OCI-LY7 (cell line): ENCODE data around the gene RSAD2. TPM values are rescaled to one million over a fixed set of nuclear protein-coding genes. Genes with fewer than 3 reads are reported as not detected.

Experiments used
- BruUV-seq: library from RNA; stranded (reverse); fragments of 400-500 nt; replicated peaks from 2 replicates; lab custom pipeline; 2021; lab: Mats Ljungman, UMichigan
- CTCF ChIA-PET: fragments of 300-600 bp; sonication (Branson Sonifier 250); formaldehyde crosslinking; loops from one replicate; lab custom pipeline; 2022; ENCODE audit warnings: antibody characterized with exemption; ENCODE audit not compliant: unreplicated experiment; lab: Charles Lee
- POLR2A ChIA-PET: fragments of 300-600 bp; sonication (Branson Sonifier 250); formaldehyde crosslinking; loops from one replicate; lab custom pipeline; 2022; ENCODE audit warnings: antibody characterized with exemption; lab: Charles Lee
- DNase-seq: peaks from one replicate; pipeline ENCODE4 v3.0.0-alpha.2; 2015; ENCODE audit warnings: low spot score
- H2AFZ ChIP-seq: fragments of 200-600 bp; sonication (generic), shearing (Covaris generic); 2 replicates; pipeline ENCODE4 v1.6.1; 2014; ENCODE audit warnings: mild to moderate bottlenecking, antibody characterized with exemption, low read length, moderate library complexity
- H3K27ac ChIP-seq: fragments of 200-600 bp; sonication (generic); 2 replicates; pipeline ENCODE4 v1.5.1; 2014; ENCODE audit warnings: mixed run types, low read depth, mild to moderate bottlenecking, moderate library complexity, low read length, inconsistent platforms; ENCODE audit not compliant: poor library complexity, severe bottlenecking
- H3K36me3 ChIP-seq: fragments of 200-600 bp; sonication (generic); 2 replicates; pipeline ENCODE4 v1.6.1; 2014; ENCODE audit warnings: mild to moderate bottlenecking, antibody characterized with exemption, low read length, moderate library complexity, mixed read lengths; ENCODE audit not compliant: insufficient read depth
- H3K4me1 ChIP-seq: fragments of 200-600 bp; sonication (generic); 2 replicates; pipeline ENCODE4 v1.5.1; 2014; ENCODE audit warnings: mild to moderate bottlenecking, low read length; ENCODE audit not compliant: insufficient read depth, poor library complexity, severe bottlenecking
- H3K4me2 ChIP-seq: fragments of 200-600 bp; sonication (generic); 2 replicates; pipeline ENCODE4 v1.6.1; 2014; ENCODE audit warnings: mild to moderate bottlenecking, low read length
- H3K4me3 ChIP-seq: fragments of 200-600 bp; sonication (generic); 2 replicates; pipeline ENCODE4 v1.5.1; 2014; ENCODE audit warnings: mild to moderate bottlenecking, low read depth, low read length; ENCODE audit not compliant: poor library complexity, severe bottlenecking
- H3K79me2 ChIP-seq: fragments of 200-600 bp; sonication (generic); 2 replicates; pipeline ENCODE4 v1.6.1; 2016; ENCODE audit warnings: low read depth, mild to moderate bottlenecking, low read length, moderate library complexity, mixed read lengths; ENCODE audit not compliant: insufficient read depth
- H3K9me2 ChIP-seq: fragments of 200-600 bp; sonication (generic); 2 replicates; pipeline ENCODE4 v1.6.1; 2016; ENCODE audit warnings: mild to moderate bottlenecking, low read length, mixed read lengths; ENCODE audit not compliant: insufficient read depth
- H3K9me3 ChIP-seq: fragments of 200-600 bp; sonication (generic); 2 replicates; pipeline ENCODE4 v1.6.1; 2014; ENCODE audit warnings: mild to moderate bottlenecking, mixed run types, low read length, mixed read lengths
- H4K20me1 ChIP-seq: fragments of 200-600 bp; sonication (generic); 2 replicates; pipeline ENCODE4 v1.6.1; 2014; ENCODE audit warnings: mild to moderate bottlenecking, antibody characterized with exemption, low read length, moderate library complexity, mixed read lengths; ENCODE audit not compliant: insufficient read depth
- CTCF ChIP-seq: fragments of 200-600 bp; sonication (generic); conservative IDR thresholded peaks from 2 replicates; pipeline ENCODE4 v1.5.1; 2014; ENCODE audit warnings: mild to moderate bottlenecking, antibody characterized with exemption, low read length, moderate library complexity, mixed read lengths
- EZH2phosphoT487 ChIP-seq: fragments of 200-600 bp; sonication (generic); IDR thresholded peaks from 2 replicates; pipeline ENCODE4 v1.6.1; 2018; ENCODE audit warnings: low read depth, borderline replicate concordance, mild to moderate bottlenecking, mixed run types, antibody characterized with exemption, low read length, moderate library complexity, mixed read lengths
- intact Hi-C: fragments of 100-400 bp; cut with micrococcal nuclease; formaldehyde crosslinking; loops from one replicate; pipeline ENCODE4 v1.10.0; 2022; ENCODE audit not compliant: unreplicated experiment
- total RNA-seq, 2 experiments: library from RNA; depleted of rRNA in 1 of 2; stranded (reverse); fragments of >200 nt in 1 of 2; shearing (Covaris generic) in 1 of 2; gene quantifications; 2 replicates each; pipeline ENCODE4 v1.2.3, GENCODE V29; 2014 to 2022

Gene RSAD2
- total RNA-seq, 2 experiments from 2014 or later: not detected

GRCh38 chr2:6927186-6927585 lies 49.6 kb downstream of the RSAD2 start:
- TF ChIP-seq CTCF: no peak
- TF ChIP-seq EZH2phosphoT487: no peak
- H3K4me1 ChIP-seq: no peaks in the 10 kb centered on the region

GRCh38 chr2:6927753-6928152 lies 50.2 kb downstream of the RSAD2 start:
- DNase-seq: no peak
- no peak overlapping the region for H3K4me3 ChIP-seq
- POLR2A ChIA-PET: no interaction called here

More at GRCh38 chr2:6927186-6927585, 49.6 kb downstream of the RSAD2 start:
- CTCF ChIA-PET: no interaction called here
- Histone ChIP-seq H3K36me3 (no peaks in the 10 kb centered on the region), H4K20me1 (no peaks in the 10 kb centered on the region), H3K27ac (no peak overlapping the region), H2AFZ (no peak overlapping the region), H3K79me2 (no peaks in the 10 kb centered on the region), H3K4me2 (no peak overlapping the region), H3K9me2 (no peaks in the 10 kb centered on the region), H3K4me3 (no peak overlapping the region), H3K9me3 (no peaks in the 10 kb centered on the region)
- POLR2A ChIA-PET: no interaction called here
- intact Hi-C loops: no loop called here
- BruUV-seq: no TSS peak
- no peak for DNase-seq

GRCh38 chr2:6928452-6928851 lies 50.9 kb downstream of the RSAD2 start:
- H3K79me2 ChIP-seq: no peaks in the 10 kb centered on the region
- H3K27ac ChIP-seq: no peak overlapping the region

More at GRCh38 chr2:6927753-6928152, 50.2 kb downstream of the RSAD2 start:
- intact Hi-C loops: no loop called here
- no TSS peak for BruUV-seq
- no peaks in the 10 kb centered on the region for H3K9me3 ChIP-seq
- no peak overlapping the region for H3K27ac ChIP-seq
- H3K9me2 ChIP-seq: no peaks in the 10 kb centered on the region
- TF ChIP-seq CTCF: no peak
- TF ChIP-seq EZH2phosphoT487: no peak
- H2AFZ ChIP-seq: no peak overlapping the region
- H3K36me3 ChIP-seq: no peaks in the 10 kb centered on the region
- CTCF ChIA-PET: no interaction called here
- no peaks in the 10 kb centered on the region for H3K4me1 ChIP-seq
- H4K20me1 ChIP-seq: no peaks in the 10 kb centered on the region
- H3K79me2 ChIP-seq: no peaks in the 10 kb centered on the region
- H3K4me2 ChIP-seq: no peak overlapping the region

More at GRCh38 chr2:6928452-6928851, 50.9 kb downstream of the RSAD2 start:
- intact Hi-C loops: no loop called here
- Histone ChIP-seq H4K20me1 (no peaks in the 10 kb centered on the region), H3K9me3 (no peaks in the 10 kb centered on the region), H2AFZ (no peak overlapping the region), H3K36me3 (no peaks in the 10 kb centered on the region), H3K9me2 (no peaks in the 10 kb centered on the region), H3K4me3 (no peak overlapping the region), H3K4me2 (no peak overlapping the region), H3K4me1 (no peaks in the 10 kb centered on the region)
- TF ChIP-seq CTCF: no peak
- TF ChIP-seq EZH2phosphoT487: no peak
- POLR2A ChIA-PET: no interaction called here
- no TSS peak for BruUV-seq
- CTCF ChIA-PET: no interaction called here
- DNase-seq: no peak
